ENCODE results near the gene IVD.

DNA sequence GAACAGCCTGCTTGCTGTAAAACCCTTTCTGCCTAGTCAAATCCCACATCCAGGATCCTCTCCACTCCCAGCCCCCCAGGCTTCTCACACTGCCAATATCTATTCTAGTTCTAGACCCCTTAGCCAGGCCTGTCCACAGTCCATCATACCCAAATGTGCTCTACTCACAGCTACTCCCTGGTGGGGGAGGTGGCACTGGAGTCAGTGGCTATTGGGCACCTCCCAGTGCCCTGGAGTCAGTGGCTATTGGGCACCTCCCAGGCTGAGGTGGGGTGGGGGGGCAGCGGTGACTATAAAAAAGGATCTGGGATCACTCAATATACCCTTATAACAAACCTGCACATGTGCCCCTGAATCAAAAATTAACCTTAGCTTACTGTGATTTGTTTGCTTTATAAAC lies 48.3 kb upstream of the IVD start:
- TF ChIP-seq POLR2AphosphoS5 (IDR thresholded peaks at IDR 0.05; ENCODE audit: low read depth, low read length) = no peak
- no peak for TF ChIP-seq POLR2A (IDR thresholded peaks at IDR 0.05; ENCODE audit: low read depth, low read length)
- TF ChIP-seq SPI1 (IDR thresholded peaks at IDR 0.05; ENCODE audit: low read depth, low read length) = no peak
- no peak for TF ChIP-seq TAF1 (IDR thresholded peaks at IDR 0.05; ENCODE audit: low read depth, low read length)
- TF ChIP-seq PAX5 (IDR thresholded peaks at IDR 0.05; ENCODE audit: insufficient read depth, low read length, severe bottlenecking) = no peak
- no peak for TF ChIP-seq POU2F2 (IDR thresholded peaks at IDR 0.05; ENCODE audit: low read depth, low read length)

Data from GM12891 (cell line).